Stimulated activated CD4-positive, alpha-beta T cell treated with anti-CD3 and anti-CD28 coated beads, TNF-alpha, amount 100 ng/mL, for 24 hours (primary cell): ENCODE data around the gene ARHGAP24.
"Not testable (repeated sequence)": the region's sequence is repeated elsewhere in the genome, so short reads cannot be mapped to it uniquely, and the experiment has no call there.

Experiments
- DNase-seq, 3 experiments: peaks; one replicate each; pipeline ENCODE4 v3.0.0-alpha.2; 2020; ENCODE audit warnings: low read depth in 3 of 3

ARHGAP24 gene

DNA sequence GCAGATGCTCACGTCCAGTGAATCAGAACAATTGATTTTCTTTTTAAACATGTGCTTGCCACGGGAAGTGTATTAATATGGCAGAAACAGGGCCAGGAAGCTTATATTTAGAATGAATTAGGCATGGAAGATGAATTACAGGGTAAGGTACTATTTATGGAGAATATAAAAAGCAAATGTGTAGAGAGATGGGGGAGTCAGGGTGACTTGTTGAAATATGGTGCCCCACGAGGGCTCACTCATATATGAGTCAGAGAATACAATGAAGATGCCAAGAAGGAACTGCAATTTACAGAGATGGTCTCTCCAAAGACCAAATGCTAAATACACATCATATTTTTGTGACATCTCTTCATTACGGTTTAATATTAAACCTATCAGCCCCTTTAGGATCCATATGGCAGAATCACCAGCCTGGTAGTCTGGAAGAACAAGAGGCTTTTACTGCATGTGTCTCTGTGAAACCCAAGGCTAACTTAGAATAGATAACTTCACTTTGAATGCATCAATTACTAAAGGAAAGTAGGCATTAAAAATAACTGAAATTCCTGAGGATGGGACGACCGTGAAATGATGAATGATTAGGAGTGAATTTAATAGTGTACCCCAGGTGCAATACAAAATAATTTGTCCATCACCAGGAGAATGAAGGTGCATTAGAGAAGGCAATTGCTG lies 385.3 kb downstream of the ARHGAP24 start:
- DNase-seq, result no peak

DNA sequence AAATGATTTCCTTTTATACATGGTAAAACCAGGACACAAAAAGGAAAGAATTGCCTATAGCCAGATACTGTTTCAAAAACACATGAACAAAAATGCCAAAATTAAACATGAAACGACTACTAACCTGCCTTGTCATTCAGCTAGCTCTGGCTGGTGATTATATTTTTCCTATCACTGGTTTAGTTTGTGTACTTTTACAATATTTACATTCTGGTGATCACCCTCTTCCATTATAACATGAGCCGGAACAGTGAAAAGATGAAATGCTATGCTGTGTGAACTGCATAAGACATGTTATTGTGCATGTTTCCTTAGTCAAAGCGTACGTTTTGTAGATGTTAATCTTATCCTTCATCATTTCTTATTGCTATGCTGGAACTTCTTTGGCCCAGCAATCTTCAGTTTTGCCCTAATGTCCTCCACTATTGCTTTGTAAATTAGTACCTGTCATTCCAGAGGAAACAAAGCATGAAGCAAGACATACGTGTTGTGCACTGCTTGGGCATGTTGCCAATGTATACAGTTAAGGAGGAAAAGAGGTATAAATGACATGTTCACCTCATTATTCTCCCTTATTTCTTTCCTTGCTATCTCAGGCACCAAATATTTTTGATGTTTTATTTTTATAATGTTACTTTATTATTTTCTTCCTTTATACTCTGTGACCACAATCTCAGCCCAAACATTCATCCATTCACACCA lies 386.3 kb downstream of the ARHGAP24 start:
- no peak for DNase-seq

DNA sequence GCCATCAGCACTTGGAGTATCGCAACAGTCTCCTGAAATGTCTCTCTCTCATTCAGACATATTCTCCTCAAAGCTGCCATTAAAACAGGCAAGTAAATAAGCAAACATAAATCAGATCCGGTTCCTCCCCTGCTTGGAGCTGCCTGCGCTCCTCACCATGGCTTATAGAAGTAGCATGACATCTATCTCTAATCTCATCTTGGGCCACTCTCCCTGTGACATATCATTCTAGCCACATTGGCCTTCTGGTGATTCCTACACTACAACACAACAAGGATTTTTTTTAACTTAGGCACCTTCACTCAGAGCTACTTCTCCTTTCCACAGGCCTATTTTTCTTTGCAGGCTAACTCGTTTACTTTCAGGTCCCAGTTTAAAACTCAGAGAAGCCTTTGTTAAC lies 387.9 kb downstream of the ARHGAP24 start:
- no peak for DNase-seq

DNA sequence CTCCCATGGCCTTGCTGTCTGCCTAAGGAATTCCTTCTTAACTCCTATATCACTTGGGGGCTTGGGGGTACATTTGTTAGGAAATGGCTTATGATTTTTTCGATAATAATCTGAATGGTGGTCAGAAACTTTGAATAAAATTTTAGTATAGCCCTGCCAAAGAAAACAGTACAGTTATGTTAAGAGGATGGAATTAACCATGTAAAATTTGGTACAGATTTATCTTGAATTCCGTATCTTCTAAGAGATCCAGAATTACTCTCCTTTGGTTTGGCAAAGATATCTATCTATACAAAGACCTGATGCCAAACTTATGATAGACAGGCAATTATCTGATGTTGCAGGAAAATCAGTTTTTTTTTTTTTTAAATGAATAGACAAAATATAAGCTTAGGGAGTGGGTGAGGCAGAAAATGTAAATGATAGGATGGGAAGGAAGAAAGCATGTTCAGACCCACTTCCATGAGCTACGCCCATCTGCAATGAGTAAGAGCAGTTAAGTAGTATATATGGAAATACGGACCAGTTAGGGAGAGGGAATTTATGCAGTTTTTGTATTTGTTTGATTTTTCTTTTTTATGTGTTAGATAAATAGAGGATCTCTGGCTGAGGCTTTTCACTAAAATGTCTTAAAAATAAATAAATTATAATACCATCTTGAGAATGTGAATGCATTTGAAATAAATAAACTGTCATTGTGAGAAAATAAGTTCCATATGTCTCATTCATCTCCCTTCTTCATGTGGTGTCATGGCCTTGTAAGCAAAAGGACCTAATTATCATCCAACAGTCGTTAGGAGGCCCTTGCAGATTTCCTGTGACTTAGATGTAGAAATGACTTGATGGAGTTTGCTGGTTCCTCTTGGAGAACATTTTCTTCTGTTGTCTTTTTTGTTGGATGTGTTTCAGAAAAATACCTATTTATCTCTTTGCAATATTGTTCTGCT lies 389.6 kb downstream of the ARHGAP24 start:
- DNase-seq, result no peak

DNA sequence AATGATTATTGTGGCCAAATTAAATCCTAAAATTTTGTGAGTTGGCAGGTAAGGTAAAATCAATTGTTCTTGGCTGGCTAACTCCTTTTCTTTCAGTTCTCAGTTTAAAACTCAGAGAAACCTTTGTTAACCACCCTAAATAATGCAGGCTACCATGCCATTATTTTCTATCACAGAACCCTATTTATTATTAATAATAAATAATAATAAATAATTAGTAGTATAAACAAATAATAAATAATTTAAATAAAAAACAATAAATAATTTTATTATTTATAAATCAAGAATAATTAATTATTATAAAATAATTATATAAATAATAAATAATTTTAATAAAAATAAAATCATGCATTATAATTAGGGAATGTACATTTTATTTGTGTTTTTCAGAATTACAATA lies 390.3 kb downstream of the ARHGAP24 start:
- DNase-seq, result no peak

DNA sequence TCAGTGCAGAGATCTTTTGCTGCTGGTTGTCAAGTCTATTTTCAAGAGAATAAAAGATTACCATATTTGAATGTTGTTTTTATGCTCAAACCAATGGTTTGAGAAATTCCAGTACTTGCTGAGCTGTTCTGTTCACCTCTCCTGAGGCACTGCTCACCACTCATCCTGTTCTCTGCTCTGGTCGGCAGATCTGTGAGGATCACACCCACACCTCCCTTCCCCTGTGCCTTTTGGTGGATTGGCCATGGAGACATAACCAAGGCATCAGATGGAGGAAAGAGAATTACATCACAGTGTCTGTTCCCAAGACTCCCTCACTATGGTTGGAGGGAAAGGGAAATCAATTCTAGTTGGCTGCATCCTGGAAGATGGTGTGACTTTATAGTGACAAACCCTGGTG lies 391.6 kb downstream of the ARHGAP24 start:
- DNase-seq, result no peak

DNA sequence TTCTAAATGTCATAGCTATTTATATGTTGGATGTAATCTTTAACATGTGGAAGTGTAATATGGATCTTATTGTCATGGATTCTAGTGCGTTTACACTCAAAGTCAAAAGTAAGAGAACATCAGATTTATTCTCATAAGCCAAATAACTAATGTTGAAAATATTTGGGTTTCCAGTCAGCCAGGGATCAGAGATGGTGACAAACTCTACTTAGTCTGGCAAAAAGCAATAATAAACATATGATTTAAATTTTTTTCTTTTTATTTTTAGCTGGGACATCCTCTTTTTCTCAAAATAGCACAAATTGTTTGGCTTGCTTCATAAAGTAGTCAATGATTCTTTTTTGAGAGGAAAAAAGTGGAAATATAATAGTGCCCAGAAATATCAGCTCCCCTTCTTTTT lies 392.3 kb downstream of the ARHGAP24 start:
- DNase-seq, result no peak

DNA sequence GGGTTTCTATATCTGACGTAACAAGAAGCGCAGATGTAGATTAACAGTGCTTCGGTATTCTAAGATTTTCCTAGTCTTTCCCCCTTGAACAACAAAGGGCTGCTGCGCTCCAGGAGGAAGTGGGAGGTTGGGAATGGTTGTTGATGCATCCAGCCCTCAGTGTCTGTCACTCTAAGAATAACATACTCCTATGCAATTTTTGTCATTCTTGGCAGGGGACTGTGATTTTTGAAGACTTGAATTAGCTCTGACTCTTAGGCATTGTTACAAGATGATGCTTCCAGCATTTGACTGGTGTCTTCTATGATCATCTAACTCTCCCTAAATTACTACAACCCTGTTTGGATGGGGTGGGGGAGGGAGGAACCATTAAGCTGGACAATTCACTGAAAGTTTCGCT lies 394.2 kb downstream of the ARHGAP24 start:
- DNase-seq, result no peak

DNA sequence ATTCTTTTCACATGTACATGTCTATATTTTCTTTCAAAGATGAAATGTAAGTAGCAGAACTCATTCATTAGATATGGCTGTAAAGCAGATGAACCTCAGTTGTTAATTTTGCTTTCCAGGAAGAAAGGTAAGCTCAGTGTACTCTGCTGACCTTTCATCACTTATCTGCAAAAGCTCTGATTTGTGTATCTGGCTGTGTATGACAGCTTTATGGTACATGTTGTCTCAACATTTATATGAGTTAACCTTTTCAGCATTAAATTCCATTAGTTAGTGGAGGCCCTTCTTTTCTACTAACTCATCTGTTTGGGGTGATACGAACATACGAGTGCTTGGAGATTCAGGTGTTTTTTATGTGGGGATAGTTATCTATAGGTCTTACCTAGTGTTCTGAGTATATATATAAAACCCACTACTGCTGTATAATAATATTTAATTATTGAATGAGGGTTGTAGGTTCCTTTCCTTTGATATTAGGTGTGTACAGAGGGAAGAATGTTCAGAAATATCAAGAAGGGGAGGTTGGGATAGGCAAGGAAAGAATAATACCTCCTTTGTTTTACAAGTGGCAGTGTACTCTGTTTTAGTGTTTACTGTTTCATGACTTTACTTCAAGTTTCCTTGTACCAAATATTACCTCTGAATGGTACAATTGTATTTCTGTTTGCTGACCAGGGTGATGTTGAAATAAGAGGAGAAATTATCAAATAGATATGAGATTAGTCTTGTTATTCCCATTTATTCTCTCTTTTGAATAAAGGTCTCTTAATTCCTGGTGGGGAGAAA lies 395.5 kb downstream of the ARHGAP24 start:
- DNase-seq, result no peak

DNA sequence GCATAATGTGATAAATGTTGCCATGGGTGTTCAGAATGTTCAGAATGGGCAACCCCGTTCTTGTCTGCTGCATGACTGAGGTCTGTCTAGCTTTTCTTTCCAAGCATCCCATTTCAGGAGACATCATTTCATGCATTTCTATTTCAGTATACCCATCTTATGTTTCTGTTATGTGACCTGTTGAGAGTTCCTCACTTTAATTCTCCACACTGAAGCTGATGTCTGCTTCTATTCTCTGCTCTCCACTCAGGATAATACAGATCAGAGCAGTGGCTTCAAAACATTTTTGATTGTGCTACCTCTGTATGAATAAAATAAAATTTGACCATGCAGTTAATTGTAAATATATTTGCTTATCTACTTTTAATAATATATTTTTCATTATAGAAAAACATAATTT lies 398.6 kb downstream of the ARHGAP24 start:
- no peak for DNase-seq

DNA sequence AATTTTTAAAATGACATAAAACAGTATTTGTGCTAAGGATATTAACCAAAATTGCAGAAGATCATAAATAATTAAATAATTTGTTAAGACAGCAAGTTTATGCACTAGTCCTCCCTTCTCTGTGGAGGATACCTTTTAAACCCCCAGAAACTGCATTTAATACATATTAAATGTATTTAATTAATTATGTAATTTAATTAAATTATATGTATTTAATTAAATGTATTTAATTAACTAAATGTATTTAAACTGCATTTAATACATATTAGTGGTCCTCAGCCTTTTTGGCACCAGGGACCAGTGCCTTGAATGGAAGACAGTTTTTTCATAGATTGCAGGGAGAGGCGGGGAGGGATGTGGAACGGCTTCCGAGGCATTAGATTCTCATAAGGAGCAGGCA lies 404.6 kb downstream of the ARHGAP24 start:
- no peak for DNase-seq

DNA sequence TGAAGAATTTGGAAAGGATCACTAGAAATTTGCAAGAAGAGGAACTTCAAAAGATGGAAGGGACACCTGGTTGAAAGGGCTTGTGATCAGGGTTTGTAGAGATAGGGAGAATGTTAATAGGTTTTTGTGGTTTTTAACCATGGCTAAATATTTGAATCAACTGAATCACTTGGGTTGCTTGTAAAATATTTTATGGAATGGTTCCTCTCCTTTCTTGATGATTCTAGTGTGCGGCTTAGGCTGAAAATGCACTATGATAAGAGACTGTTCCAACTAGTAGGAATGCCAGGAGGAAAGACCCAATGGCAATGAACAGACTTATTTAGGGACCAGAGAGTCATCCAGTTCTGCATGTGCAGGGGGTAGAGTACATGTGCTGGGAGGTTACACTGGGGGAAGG lies 408.2 kb downstream of the ARHGAP24 start:
- no peak for DNase-seq

DNA sequence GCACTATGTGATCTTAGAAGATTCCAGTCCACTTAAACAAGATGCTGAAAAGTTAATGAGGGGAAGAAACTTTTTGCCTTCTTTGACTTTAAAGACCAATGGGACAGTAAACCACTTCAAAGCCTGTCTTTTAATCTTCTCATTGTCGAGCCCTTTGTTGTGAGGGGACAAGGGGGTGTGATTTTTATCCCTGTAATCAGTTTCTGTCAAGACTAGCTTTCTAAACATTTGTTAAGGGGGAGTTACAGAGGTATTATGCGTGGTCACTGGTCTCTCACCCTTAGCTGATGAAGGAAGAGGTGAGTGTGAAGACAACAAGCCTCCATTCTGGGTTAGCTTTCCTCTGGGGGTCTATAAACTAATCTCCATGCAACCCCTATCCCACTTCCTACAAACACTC lies 409.3 kb downstream of the ARHGAP24 start:
- no peak for DNase-seq

DNA sequence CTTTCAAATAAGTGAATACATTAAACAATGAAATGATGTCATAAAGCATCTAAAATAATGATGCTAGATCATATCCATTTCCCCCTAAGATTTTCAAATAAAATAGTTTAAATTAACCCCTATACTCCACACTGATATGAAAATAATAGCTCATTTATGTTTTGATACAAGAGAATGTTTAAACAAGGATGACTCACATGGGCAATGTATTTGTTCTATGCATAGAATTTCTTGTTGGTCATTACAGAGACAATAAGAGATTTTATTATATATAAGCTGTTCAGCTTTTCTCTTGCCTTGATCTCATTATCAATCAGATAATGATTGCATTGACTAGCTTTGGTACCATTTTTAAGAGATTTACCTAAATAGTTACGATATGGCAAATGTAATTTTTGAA lies 411.7 kb downstream of the ARHGAP24 start:
- no peak for DNase-seq

DNA sequence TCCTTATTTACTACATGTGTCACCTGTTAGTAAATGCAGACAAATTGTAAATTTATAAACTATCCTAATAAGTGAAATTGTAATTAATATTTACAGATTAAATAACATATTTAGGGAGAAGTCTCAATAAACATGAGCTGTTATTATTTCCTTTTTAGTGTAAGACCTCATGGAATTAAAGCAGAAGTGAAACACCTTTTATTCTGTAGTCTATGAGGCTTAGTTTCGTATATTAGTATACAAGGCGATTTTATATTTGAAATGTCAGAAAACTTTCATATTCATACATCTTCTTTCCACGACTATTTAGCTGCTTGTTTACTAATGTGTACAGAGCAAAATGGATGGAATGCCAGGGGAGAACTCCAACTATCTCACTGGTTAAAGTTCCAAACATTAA lies 414.4 kb downstream of the ARHGAP24 start:
- DNase-seq, result no peak

DNA sequence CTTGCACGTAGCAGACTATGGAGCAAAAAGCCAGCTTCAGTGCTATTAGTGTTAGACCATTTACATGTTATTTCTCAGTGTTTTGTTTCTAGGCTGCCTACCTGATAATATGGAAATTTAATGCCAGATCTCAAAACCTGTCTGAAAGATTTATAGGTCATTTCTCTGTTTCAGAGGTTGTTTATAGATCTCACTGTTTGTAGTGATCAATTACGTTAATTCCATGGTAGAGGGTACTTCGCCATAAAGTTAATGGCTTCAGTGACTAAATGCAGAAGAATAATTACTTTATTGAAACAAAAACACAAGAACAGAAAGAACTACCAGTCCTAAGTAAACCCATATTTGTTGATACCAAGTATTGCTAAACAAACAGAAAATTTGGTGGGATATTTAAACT lies 420.8 kb downstream of the ARHGAP24 start:
- no peak for DNase-seq

DNA sequence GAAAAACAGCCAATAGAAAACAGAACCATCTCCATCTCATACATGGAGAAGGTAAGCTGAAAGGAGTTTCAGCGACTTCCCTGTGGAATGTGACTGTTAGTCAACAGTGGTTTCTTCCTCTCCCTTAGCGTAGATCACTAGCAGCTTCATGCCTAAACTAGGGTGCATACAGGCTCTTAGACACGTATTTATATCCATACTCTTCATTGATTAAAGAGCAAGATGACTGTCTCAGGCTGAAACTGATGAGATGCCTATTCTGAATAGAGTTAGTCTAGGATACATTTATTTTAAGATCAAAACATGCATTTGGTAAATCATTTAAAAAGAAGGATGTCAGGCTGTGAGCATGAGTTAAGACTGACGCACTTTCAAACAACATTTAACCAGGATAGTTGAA lies 423.3 kb downstream of the ARHGAP24 start:
- DNase-seq, result no peak

DNA sequence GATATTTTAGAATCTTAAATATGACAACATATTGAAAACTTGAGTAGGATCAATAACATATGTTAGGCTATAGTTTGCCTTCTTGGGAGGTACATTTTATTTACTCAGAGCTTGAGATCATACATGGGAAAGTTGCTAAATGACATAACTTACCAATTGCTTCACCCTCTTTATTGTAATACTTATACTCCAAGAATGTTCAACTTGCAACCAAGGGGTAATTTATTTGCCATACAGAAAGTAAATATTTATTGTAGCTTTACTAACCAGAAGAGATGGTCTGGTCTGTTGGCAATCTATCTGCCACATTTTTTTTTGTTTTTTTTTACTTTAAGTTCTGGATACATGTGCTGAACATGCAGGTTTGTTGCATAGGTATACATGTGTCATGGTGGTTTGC lies 426.6 kb downstream of the ARHGAP24 start:
- no peak for DNase-seq

DNA sequence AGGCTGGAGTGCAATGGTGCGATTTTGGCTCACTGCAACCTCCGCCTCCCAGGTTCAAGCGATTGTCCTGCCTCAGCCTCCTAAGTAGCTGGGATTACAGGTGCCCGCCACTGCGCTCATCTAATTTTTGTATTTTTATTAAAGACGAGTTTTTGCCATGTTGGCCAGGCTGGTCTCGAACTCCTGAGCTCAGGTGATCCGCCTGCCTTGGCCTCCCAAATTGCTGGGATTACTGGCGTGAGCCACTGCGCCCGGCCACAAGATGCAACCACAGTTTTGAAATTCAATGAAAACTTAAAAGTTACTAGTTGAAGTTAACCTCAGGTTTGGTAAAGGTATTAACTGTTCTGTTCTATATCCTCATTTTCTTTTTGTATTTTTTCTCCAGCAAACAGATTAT lies 427.7 kb downstream of the ARHGAP24 start:
- DNase-seq, result not testable (repeated sequence)

DNA sequence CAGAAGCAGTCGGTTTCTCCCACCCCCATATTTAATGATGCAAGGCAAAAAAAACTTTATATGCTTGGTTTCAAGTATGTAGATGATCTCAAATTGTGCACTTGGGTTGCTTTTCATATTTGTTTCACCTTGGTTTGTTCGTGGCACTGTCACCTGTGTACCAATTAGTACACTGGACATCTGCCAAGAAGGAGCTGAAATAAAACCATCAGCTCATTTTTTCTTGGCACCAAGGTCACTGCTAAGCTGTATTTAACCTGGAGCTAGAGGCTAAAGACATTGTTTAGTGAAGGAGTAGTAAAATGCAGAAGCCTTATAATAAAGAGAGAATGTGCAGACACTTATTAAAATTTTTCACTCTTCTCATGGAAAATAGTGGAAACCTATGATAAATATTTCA lies 430.8 kb downstream of the ARHGAP24 start:
- DNase-seq, result no peak

DNA sequence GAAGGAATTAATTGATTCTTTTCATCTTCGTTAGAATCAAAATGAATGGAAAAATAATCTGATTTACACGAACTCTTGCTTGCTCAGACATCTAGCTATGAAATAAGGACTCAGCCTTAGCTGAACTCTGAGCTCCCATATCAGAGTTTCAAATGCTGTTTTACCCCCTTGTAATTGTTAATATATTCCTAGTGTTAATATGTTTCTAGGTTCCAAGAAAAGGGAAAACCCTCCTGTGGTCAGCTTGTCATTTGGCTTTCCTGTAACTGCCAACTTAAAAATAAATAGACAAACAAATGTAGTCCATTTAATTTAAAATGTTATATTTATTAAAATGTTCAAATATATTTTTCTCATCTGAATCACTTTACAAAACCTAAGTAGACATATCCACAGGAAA lies 432.1 kb downstream of the ARHGAP24 start:
- no peak for DNase-seq

DNA sequence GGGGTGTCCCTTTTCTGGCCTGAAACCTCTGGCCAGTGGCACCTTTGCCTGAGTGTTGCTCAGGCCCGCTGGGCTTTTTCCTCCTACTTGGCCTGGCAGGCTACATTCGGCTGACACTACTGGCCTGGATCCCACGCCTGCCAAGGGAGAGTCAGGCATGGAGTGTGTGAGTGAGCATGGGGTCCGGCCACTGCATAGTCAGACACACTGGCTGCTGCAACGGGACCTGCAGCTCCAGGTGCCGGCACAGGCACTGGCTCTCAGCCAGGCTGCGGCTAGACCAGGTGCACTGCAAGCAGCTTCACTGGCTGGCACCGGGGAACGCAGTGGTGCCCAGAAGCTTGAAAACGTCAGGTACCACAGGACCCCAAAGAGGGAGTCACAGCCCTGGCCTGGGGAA lies 434.9 kb downstream of the ARHGAP24 start:
- DNase-seq, result no peak
